GM20431 (cell line): Measurements from ENCODE around the gene UNC93A.

ENCODE experiments used
- in situ Hi-C: fragments of 300-500 bp; cut with MseI, MboI; formaldehyde crosslinking; loops from one replicate; pipeline ENCODE4 v1.15.0; 2020; ENCODE audit warnings: low sequenced_read_pairs; ENCODE audit not compliant: unreplicated experiment

UNC93A gene

GRCh38 chr6:167292301-167293087 lies 1.4 kb downstream of the UNC93A start:
- in situ Hi-C loops = no loop called here

GRCh38 chr6:167293088-167293589 lies 2.0 kb downstream of the UNC93A start:
- in situ Hi-C loops = no loop called here

GRCh38 chr6:167293590-167294091 lies 2.5 kb downstream of the UNC93A start:
- in situ Hi-C loops = no loop called here

DNA sequence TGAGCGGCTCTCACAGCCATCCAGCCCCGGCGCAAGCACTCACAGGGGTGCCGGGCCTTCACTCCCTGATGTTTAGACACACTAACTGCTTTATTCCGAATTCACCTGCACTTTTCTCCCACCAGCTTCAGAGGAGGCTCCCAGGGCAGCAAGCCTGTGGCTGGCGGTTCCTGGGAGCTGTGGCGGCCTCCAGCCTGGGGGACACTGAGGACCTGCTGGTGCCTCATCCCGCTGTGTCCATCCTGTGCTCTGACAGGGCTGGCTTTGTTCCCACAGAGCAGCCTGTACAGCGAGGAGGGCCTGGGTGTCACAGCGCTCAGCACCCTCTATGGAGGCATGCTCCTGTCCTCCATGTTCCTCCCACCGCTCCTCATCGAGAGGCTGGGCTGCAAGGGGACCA lies 3.1 kb downstream of the UNC93A start:
- in situ Hi-C loops = no loop called here

DNA sequence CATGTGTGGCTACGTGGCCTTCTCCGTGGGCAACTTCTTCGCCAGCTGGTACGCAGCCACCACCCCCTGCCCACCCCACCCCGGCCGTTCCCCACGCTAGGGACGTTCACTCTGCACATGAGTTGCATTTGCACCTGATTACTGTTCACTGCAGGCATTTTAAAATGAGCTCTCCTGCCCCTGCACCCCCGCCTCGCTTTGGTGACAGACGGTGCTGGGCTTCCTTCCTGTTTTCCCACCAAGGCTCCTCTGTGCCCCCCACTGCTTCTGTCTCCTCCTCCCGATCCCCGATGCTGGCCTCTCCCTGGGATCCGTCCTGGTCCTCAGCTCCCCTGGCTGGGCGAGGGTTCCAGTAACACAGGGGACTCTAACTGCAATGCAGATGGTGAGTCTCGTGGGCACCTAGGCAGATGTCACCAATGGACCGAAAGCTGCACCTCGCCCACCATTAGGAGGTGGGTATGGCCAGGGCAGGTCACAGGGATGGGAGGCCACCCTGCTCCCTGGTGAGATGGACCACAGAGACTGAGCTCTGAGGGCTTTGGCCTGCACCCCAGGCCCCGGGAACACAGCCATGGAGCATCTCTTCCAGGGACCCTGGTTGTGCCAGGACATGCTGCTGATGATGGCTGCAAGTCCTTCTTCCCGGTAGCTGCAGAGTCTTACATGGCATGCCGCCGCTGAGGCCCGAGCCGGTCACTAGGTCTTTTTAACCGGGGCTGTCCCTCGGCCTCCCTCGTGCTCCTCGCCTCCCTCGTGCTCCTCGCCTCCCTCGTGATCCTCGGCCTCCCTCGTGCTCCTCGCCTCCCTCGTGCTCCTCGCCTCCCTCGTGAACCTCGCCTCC lies 3.8 kb downstream of the UNC93A start:
- in situ Hi-C loops = no loop called here

- in situ Hi-C loops = no loop called here
Measured at GRCh38 chr6:167295495-167296292, 4.6 kb downstream of the UNC93A start.

GRCh38 chr6:167296293-167296690 lies 5.2 kb downstream of the UNC93A start:
- in situ Hi-C loops = no loop called here

DNA sequence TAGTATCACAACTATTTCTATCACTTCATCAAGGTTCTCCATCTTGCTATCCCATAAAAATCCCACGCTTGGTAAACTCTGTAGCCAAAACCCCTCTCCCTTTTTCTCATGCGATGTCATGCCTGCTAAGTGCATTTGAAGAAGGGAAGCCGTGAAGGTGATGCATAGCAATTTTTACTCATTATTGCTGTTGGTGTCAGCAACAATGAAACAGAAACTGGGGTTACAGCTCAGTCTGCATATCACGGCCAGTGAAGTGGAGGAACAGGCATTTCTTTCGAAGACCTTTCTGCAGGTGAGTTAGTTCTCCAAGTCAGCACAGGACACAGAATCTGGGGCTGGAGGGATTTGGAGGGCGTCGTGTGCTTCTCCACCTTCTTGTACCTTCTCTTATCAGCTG lies 5.8 kb downstream of the UNC93A start:
- in situ Hi-C loops = no loop called here

DNA sequence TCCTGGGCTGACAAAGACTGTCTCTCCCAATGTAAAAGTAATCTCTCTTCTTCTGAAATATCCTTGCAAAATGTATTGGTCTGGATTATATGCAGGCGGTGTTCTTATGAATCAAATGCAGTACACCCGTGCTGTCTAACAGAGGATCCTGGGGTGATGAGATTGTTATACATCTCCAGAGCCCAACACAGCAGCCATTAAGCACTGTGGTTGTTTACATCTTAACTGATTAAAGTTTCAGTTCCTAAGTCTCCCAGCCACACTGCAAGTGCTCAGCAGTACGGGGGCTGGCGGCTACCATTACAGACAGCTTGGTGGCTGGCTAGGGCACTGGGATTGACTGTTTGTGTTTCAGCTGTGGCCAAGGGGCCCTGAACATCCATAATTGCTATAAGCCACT lies 7.0 kb downstream of the UNC93A start:
- in situ Hi-C loops = no loop called here

- in situ Hi-C loops = no loop called here
Measured at GRCh38 chr6:167299641-167300308, 8.7 kb downstream of the UNC93A start.

DNA sequence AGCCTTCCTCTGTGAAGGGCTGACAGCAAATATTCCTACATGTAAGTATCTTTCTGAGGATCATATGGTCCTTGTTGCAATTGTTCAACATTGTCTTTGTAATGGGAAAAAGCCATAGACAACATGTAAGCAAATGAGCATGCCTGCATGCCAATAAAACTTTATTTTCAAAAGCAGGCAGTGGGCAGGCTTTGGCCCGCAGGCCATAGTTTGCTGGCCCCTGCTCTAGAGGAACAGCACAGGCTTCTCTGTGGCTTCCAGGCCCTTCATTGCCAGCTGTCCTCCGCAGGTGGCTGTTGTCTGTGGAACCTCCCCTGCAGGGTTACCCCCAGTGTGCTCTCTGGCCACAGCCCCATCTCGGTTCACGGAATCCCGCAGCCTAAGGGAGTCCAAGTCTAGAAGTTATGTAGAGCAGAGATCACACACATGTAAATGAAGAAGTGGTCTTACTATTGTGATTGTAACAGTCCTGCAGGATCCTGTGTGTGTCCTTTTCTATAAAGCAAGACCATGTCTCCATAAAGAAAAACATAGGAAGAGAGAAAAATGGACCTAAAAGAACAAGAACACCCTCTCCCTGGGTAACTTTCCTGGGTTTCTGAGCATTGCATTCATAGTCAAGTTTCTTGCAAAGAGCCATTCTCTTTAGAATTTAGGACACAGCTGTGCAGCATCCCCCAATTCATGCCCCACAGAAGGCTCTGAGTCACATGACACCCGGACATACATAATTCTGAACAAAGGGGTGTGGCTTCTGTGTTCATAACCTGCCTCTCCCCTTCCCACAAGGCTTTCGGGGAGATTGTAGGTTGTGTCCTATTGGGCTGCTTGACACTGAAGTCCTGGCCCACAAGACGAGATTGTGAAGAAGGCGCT lies 10.0 kb downstream of the UNC93A start:
- in situ Hi-C loops = no loop called here

GRCh38 chr6:167302074-167302473 lies 11.0 kb downstream of the UNC93A start:
- in situ Hi-C loops = no loop called here

DNA sequence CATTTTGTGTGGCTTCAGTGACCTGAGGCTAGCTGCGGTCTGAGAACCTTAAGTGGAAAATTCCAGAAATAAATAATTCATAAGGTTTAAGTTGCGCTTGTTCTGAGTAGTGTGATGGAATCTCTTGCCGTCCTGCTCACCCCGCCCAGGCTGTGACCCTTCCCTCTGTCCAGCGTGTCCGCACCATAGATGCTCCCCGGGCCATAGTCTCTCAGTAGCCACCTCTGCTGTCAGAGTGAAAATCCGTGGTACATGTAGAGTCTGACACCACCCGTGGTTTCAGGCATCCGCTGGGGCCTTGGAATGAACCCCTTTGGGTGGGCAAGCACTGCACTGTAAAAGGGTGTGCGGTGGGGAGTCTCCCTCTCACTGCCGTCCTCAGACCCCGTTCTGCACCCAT lies 11.7 kb downstream of the UNC93A start:
- in situ Hi-C loops = no loop called here

- in situ Hi-C loops = no loop called here
Measured at GRCh38 chr6:167303675-167304625, 12.8 kb downstream of the UNC93A start.

- in situ Hi-C loops = no loop called here
Measured at GRCh38 chr6:167304912-167305311, 13.8 kb downstream of the UNC93A start.

DNA sequence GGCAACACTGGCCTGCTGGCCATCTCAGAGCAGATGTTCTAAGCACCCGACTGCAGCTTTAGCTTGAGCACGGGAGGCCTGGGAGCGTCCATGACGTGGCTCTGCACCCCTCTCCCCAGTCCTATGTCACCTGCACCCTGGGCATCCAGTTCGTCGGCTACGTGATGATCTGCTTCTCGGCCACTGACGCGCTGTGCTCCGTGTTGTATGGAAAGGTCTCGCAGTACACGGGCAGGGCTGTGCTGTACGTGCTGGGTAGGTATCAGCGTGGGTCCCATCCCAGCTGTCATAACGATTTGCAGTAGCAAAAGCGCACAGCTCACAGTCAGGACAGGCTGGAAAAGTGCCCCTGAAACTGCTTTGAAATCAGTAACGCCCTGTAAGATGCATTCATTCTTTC lies 14.7 kb downstream of the UNC93A start:
- in situ Hi-C loops = no loop called here

- in situ Hi-C loops = no loop called here
Measured at GRCh38 chr6:167306401-167306998, 15.4 kb downstream of the UNC93A start.
